ENCODE measurements around the gene FPR3. TPM values are rescaled to one million over a fixed set of nuclear protein-coding genes. Genes with fewer than 3 reads are reported as not detected.
A peak's percentile ranks its signal among the peaks of the same experiment; 100 is the strongest.

FPR3 gene
- polyA plus RNA-seq, 6 donors from 2014 or later: not detected

- DNase-seq (no peak), ATAC-seq (ENCODE audit: low read depth in 2 of 2) (peak in 1 of 2 donors; percentile 37)
- no peak overlapping the region for H3K4me3 Mint-ChIP-seq
- H3K27ac Mint-ChIP-seq: peak overlapping the region in 1 of 6 donors; percentile 38
- H3K27me3 Mint-ChIP-seq: peaks cover 0 to 10% (median 5%) of the 10 kb centered on the region in 3 donors
- H3K4me1 Mint-ChIP-seq: peaks cover 0 to 8% (median 0%) of the 10 kb centered on the region in 3 donors
- no peaks in the 10 kb centered on the region for H3K36me3 Mint-ChIP-seq
- peaks cover 0 to 15% (median 7%) of the 10 kb centered on the region in 7 donors for H3K9me3 Mint-ChIP-seq
These were observed 8.1 kb upstream of the FPR3 start for GRCh38 chr19:51786646-51787494.

DNA sequence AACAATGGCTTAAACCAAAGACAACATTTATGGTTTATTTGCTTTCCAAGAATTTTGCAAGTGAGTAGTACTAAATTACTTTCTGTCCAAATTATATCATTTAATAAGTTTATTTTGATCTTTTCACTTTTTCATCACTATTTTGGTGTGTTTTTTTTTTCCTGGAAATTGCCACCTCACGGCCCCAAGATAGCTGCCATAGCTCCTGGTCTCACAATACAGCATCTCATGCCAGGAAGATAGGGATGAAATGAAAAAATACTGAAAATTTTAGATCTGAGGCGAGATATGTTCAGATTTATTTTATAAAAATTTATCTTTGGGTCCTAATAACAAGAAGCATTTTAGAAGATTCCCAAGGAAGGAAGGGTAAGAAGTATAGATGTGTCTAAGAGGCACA is 6.9 kb upstream of the FPR3 start:
- H3K27ac Mint-ChIP-seq: no peak overlapping the region

GRCh38 chr19:51789061-51789795 is 5.7 kb upstream of the FPR3 start:
- H3K27ac Mint-ChIP-seq: no peak overlapping the region
- no peak for ATAC-seq (ENCODE audit: low read depth in 2 of 2)

More for the DNA sequence above, 6.9 kb upstream of the FPR3 start:
- no peaks in the 10 kb centered on the region for H3K36me3 Mint-ChIP-seq
- H3K4me3 Mint-ChIP-seq: no peak overlapping the region
- H3K4me1 Mint-ChIP-seq: peaks cover 0 to 8% (median 0%) of the 10 kb centered on the region in 3 donors
- H3K9me3 Mint-ChIP-seq: peaks cover 3 to 22% (median 12%) of the 10 kb centered on the region in 7 donors
- H3K27me3 Mint-ChIP-seq: peaks cover 0 to 7% (median 0%) of the 10 kb centered on the region in 3 donors
- DNase-seq: no peak
- no peak for ATAC-seq (ENCODE audit: low read depth in 2 of 2)

GRCh38 chr19:51792932-51793331 is 2.0 kb upstream of the FPR3 start:
- H3K9me3 Mint-ChIP-seq: peaks cover 2 to 23% (median 14%) of the 10 kb centered on the region in 7 donors
- peaks cover 0 to 11% of the 10 kb centered on the region in 2 donors for H3K36me3 Mint-ChIP-seq
- peaks cover 9 to 23% (median 21%) of the 10 kb centered on the region in 3 donors for H3K27me3 Mint-ChIP-seq
- no peaks in the 10 kb centered on the region for H3K4me1 Mint-ChIP-seq
- no peak overlapping the region for H3K27ac Mint-ChIP-seq
- ATAC-seq (ENCODE audit: low read depth in 2 of 2) (no peak), DNase-seq (no peak)
- no peak overlapping the region for H3K4me3 Mint-ChIP-seq

More at GRCh38 chr19:51789061-51789795, 5.7 kb upstream of the FPR3 start:
- peaks cover 0 to 8% (median 0%) of the 10 kb centered on the region in 3 donors for H3K4me1 Mint-ChIP-seq
- no peak overlapping the region for H3K4me3 Mint-ChIP-seq
- peaks cover 3 to 29% (median 17%) of the 10 kb centered on the region in 7 donors for H3K9me3 Mint-ChIP-seq
- no peaks in the 10 kb centered on the region for H3K36me3 Mint-ChIP-seq
- peaks cover 0 to 7% (median 5%) of the 10 kb centered on the region in 3 donors for H3K27me3 Mint-ChIP-seq
- no peak for DNase-seq

DNA sequence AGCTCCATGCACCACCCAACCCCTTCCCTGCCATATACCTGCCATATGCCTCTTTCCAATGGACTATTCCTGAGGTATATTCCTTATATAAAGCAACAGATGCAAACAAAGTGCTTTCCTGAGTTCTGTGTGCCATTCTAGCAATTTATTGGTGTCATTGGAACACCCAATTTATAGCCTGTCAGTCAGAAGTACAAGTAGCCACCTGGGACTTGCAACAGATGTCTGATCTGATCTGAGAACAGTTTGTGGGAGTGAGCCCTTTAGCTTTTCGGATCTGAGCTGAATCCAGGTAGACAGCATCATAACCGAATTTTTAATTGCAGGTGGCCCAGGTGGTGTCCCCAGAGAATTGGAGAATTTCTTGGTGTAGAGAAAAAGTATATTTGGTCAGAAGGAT is 963 bp upstream of the FPR3 start:
- ATAC-seq (ENCODE audit: low read depth in 2 of 2) (no peak), DNase-seq (no peak)
- no peak overlapping the region for H3K4me3 Mint-ChIP-seq
- peaks cover 0 to 11% of the 10 kb centered on the region in 2 donors for H3K36me3 Mint-ChIP-seq
- H3K27ac Mint-ChIP-seq: no peak overlapping the region
- H3K4me1 Mint-ChIP-seq: no peaks in the 10 kb centered on the region
- H3K27me3 Mint-ChIP-seq: peaks cover 9 to 30% (median 21%) of the 10 kb centered on the region in 3 donors
- H3K9me3 Mint-ChIP-seq: peaks cover 3 to 19% (median 11%) of the 10 kb centered on the region in 7 donors

- no peaks in the 10 kb centered on the region for H3K4me1 Mint-ChIP-seq
- H3K27me3 Mint-ChIP-seq: peaks cover 9 to 30% (median 22%) of the 10 kb centered on the region in 3 donors
- ATAC-seq (ENCODE audit: low read depth in 2 of 2) (no peak), DNase-seq (no peak)
- peaks cover 3 to 17% (median 11%) of the 10 kb centered on the region in 7 donors for H3K9me3 Mint-ChIP-seq
- peak overlapping the region in 1 of 8 donors; percentile 24 for H3K4me3 Mint-ChIP-seq
- H3K36me3 Mint-ChIP-seq: peaks cover 0 to 11% of the 10 kb centered on the region in 2 donors
- H3K27ac Mint-ChIP-seq: no peak overlapping the region
These were observed 1.3 kb downstream of the FPR3 start for GRCh38 chr19:51796195-51796679.

GRCh38 chr19:51797480-51797879 is 2.5 kb downstream of the FPR3 start:
- Mint-ChIP-seq H3K27me3 (peaks cover 9 to 30% (median 22%) of the 10 kb centered on the region in 3 donors), H3K9me3 (peaks cover 3 to 14% (median 7%) of the 10 kb centered on the region in 7 donors), H3K4me3 (no peak overlapping the region), H3K4me1 (no peaks in the 10 kb centered on the region), H3K36me3 (peaks cover 0 to 11% of the 10 kb centered on the region in 2 donors), H3K27ac (no peak overlapping the region)
- ATAC-seq (ENCODE audit: low read depth in 2 of 2) (no peak), DNase-seq (no peak)

DNA sequence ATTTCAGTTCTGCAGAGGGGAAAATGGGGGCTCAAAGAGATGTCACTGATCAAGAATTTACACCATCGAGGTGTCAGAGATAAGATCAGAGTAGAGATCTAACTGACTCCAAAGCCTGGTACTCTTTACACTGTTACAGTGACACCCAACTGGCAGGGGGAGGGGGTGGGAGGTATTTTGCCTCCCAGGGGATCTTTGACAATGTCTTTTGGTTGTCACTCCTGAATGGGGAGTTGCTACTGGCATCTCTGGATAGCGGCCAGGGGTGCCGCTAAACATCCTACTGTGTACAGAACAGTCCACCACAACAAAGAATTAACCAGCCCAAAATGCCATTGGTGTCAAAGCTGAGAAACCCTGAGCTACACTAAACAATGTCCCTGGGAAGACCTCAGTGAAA is 3.1 kb downstream of the FPR3 start:
- Mint-ChIP-seq H3K4me3 (no peak overlapping the region), H3K9me3 (peaks cover 3 to 11% (median 6%) of the 10 kb centered on the region in 7 donors), H3K4me1 (no peaks in the 10 kb centered on the region), H3K27ac (no peak overlapping the region), H3K36me3 (peaks cover 0 to 11% of the 10 kb centered on the region in 2 donors), H3K27me3 (peaks cover 9 to 30% (median 22%) of the 10 kb centered on the region in 3 donors)
- DNase-seq (no peak), ATAC-seq (ENCODE audit: low read depth in 2 of 2) (no peak)

DNA sequence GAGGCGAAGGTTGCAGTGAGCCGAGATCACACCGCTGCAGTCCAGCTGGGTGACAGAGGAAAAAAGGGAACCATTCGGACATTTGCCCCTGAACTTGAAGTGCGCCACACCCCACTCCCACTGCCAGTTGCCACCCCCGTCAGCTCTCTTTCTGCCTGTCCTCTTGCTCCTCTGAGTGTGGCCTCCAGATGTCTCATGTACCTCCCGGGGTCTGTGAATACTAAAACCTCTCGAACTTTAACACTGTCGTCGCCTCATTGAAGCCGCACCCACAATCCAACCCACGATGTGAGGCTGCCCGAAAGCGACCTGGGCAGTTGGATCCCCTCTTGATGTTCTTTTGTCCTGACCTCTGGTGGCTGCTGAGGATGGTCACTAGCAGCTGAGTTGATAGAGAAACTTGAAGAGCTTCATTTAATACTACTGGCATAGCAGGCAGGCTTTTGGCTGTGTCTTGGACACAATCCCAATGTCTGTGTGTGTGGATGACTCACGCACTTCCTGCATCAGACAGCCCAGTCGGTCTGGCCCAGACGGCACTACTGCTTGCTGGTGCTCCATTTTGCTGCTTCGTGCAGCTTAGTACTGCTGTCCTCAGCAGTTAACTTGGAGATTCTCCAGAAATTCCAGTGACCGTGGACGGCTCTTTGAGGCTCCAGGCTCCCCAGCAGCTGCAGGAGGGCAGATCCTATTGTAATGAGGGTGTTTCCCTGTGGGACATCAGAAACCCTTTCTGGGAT is 4.2 kb downstream of the FPR3 start:
- Mint-ChIP-seq H3K9me3 (peaks cover 0 to 6% (median 4%) of the 10 kb centered on the region in 7 donors), H3K27me3 (peaks cover 14 to 25% (median 22%) of the 10 kb centered on the region in 3 donors), H3K27ac (no peak overlapping the region), H3K4me1 (peaks cover 0 to 9% (median 9%) of the 10 kb centered on the region in 3 donors), H3K36me3 (peaks cover 0 to 11% of the 10 kb centered on the region in 2 donors), H3K4me3 (no peak overlapping the region)
- DNase-seq (no peak), ATAC-seq (ENCODE audit: low read depth in 2 of 2) (no peak)

DNA sequence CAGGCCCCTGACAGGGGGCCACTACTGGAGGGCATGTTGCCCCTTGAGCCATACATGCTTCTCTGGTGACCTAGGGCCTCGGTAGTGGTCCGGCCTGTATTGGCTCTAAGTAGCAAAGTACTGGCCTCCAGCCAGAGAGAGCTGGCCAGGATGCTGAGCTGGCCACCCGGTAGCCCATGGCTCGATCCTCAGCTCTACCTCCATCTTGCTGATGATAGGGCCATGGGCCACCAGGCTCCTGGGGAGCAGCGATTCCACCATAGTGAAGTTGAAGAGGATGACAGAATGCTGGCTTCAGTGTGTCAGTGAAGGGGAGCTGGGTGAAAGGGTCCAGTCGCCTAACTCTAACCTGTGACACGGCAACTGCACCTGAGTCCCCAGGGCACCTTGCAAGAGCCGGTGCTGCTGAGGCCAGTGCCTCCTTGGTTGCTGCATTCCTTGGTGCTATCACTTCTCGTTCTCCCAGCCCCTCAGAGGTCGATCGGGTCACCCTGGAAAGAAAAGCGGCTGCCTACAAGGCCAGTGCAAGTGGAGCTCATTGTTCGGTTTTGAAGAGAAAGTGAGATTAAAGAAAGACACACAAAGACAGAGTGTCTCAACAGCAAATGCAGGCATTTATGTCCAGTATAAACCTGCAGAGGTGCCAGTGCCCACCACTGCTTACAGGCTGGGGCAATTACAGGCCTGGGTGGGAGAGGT is 5.0 kb downstream of the FPR3 start:
- no peak overlapping the region for H3K27ac Mint-ChIP-seq

DNA sequence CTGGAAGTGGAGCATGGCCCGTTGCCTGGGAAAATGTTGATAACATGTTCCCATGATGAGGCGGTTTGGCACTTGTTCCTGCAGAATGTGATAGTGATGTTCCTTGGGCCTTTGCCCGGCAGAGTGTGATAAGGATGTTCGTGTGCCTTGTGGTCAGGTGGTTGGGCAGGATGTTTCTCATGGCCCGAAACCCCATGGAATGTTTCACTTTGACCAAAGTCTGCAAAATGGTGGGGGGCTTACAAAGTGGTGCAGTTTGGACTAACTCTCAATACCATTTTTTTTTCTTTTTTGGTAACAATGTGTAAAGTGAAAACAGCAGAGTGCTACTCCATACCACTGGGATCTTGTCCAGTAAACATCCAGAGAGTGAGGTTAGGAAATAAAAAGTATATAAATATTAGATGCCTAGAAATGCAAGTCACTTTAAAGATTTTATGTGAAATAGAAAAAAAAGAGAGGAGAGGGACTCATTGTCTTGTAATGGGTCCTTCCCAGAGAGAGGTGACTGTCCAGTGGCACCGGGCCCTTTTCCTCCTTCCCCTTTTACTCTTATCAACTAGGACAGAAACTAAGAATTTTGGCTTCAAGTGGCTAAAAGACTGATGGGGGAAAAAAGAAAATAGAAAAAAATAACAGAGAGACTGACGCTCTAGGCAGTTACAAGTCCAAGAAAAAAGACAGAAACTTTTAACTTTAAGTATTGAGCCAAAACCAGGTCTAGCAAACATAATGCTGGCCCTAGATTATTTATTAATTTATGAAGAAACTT is 5.7 kb downstream of the FPR3 start:
- no peak overlapping the region for H3K4me3 Mint-ChIP-seq
- peaks cover 14 to 24% (median 22%) of the 10 kb centered on the region in 3 donors for H3K27me3 Mint-ChIP-seq
- H3K9me3 Mint-ChIP-seq: peaks cover 0 to 6% (median 4%) of the 10 kb centered on the region in 7 donors
- no peak overlapping the region for H3K27ac Mint-ChIP-seq
- DNase-seq (no peak), ATAC-seq (ENCODE audit: low read depth in 2 of 2) (no peak)
- peaks cover 0 to 11% of the 10 kb centered on the region in 2 donors for H3K36me3 Mint-ChIP-seq
- peaks cover 0 to 12% (median 9%) of the 10 kb centered on the region in 3 donors for H3K4me1 Mint-ChIP-seq

More for the DNA sequence above, 5.0 kb downstream of the FPR3 start:
- Mint-ChIP-seq H3K4me3 (no peak overlapping the region), H3K36me3 (peaks cover 0 to 11% of the 10 kb centered on the region in 2 donors), H3K27me3 (peaks cover 14 to 25% (median 22%) of the 10 kb centered on the region in 3 donors), H3K9me3 (peaks cover 0 to 6% (median 4%) of the 10 kb centered on the region in 7 donors), H3K4me1 (peaks cover 0 to 12% (median 9%) of the 10 kb centered on the region in 3 donors)
- DNase-seq: no peak
- no peak for ATAC-seq (ENCODE audit: low read depth in 2 of 2)
